HG03521 (cell line): ENCODE results near the gene MIOX.

Experiments used
- ATAC-seq: cut with Tn5 transposase; IDR thresholded peaks from one replicate; pipeline ENCODE4 v1.9.1; 2021; ENCODE audit warnings: mild to moderate bottlenecking, moderate library complexity; ENCODE audit not compliant: unreplicated experiment

MIOX gene

DNA sequence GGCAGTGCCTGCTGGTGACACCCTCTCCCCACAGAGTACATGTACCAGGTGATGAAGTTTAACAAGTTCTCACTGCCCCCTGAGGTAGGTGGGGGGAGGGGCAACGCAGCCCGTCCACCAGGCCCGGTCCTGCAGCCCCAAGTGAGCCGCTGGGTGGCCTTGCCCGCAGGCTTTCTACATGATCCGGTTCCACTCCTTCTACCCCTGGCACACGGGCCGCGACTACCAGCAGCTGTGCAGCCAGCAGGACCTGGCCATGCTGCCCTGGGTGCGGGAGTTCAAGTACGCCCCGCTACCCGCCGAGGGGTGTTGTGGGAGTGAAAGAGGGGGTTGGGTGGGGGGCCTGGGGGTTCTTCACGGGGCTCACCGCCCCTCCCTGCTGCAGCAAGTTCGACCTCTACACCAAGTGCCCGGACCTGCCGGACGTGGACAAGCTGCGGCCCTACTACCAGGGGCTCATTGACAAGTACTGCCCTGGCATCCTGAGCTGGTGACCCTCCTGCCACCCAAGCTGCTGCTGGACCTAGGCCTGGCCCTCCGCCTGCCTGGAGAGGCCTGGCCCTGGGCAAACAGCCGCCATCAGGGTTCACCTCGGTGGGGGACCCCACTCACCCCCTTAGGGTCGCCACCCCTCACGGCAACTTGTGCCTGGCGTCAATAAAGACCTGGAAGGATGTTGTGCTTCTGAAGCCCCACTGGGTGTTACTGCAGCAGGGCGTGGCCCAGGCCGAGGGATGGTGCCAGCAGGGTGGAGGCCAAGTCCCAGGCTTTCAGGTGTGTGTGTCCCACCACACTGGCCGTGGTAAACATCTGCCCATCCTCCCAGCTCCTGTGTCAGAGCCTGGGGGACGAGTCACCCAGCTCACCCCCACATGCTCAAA lies 2.9 kb downstream of the MIOX start:
- no peak for ATAC-seq

DNA sequence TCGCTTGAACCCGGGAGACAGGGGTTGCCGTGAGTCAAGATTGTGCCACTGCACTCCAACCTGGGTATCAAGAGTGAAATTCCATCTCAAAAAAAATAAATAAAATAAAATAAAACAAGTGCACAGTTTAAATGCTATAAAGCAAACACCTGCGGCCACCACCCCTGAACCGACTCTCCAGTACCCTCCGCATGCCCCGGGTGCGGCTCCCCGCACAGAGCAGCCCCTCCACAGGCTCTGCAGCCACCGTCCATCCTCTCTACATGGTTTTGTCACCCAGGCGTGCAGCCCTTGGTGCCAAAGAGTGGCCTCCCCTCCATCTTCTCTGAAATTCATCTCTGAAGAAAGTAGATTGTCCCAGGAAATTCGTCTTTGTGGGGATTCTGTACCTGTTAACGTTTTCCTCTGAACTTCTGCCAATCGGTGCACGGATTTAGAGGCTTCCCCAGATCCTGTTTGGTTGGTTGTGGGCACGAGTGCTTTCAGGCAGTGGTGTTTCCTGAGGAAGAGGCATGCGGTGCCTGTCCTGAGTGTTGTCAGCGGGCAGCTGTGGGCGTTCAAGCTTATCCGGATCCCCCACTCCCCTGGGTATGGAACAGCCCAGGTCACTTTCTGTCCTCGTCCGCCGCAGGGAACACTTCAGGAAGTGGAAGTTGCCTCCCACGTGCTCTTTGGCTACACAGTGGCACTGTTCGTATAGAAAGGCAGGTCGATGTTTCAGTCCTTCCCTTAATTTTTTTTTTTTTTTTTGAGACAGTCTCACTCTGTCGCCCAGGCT lies 4.1 kb downstream of the MIOX start:
- ATAC-seq: no peak

DNA sequence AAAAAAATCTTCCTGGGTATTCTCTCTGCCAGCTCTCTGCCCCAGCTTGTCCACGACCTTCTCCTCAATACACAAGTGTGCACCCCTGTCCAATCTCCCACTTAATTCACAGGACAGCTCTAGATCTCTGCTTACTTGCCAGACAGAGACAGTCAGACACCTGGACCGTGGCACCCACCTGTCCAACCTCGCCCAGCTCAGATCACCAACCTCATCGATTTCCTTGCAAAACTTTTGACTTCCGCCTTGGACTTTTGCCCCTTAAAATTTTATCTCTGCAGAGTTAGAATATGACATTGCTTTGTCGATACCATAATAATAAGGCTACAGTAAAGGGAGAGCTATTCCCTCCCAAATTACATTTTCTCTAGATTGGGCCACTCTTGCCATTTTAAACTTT lies 10.4 kb downstream of the MIOX start:
- no peak for ATAC-seq

DNA sequence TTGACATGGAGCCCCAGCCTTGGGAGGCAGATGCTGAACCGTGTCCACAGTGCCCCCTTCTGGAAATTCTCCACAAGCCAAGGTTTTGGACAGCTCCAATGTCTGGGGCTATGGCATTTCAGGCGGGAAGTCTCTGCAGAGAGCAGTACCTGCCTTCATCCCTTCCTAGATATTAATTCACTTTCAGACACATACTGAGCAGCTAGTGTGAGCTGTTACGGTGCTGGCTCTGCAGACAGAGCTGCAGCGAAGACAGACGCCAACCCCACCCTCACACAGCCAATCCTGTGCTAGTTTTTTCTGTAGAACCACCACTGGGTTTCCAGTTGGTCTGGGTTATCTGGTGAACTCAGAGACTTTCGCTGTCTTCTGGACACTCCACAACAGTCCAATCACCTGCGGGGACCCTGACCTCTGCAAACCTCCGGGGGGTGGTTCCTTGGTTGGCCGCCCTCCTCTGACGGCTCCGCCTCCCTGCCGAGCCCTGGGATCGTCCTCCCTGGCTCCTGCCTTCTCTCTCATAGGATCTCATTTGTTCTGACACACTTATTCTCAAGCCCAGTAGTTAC lies 11.7 kb downstream of the MIOX start:
- ATAC-seq: no peak

DNA sequence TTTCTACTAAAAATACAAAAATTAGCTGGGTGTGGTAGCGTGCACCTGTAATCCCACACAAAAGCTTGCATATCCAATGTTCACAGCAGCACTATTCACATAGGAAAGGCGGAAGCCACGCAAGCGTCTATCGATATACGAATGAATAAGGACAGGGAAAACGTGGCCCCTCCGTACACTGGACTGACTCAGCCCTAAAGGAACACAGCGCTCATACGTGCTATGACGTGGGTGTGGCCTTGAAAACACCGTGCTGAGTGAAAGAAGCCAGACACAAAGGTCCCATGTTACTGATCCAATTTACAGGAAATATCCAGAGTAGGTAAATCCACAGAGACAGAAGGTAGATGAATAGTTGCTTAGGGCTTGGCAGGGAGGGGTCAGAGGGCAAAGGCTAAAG lies 13.8 kb downstream of the MIOX start:
- ATAC-seq: no peak

DNA sequence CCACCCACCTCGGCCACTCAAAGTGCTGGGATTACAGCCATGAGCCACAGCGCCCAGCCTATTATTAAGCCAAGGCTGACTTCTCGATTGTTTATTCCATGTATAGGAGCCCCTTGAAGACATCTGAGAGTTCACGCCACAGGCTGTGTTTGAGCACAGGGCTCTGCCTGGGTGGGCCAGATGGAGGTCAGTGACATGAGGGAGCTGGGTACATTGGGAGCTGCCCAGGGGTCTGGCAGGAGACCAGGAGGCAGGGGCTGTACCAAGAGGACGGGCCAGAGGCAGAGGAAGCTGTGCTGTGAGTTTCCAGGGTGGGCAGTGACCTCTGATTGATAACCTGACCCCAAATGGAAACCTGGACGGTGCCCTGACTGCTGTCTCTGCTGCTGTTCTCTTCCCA lies 15.4 kb downstream of the MIOX start:
- ATAC-seq: no peak

DNA sequence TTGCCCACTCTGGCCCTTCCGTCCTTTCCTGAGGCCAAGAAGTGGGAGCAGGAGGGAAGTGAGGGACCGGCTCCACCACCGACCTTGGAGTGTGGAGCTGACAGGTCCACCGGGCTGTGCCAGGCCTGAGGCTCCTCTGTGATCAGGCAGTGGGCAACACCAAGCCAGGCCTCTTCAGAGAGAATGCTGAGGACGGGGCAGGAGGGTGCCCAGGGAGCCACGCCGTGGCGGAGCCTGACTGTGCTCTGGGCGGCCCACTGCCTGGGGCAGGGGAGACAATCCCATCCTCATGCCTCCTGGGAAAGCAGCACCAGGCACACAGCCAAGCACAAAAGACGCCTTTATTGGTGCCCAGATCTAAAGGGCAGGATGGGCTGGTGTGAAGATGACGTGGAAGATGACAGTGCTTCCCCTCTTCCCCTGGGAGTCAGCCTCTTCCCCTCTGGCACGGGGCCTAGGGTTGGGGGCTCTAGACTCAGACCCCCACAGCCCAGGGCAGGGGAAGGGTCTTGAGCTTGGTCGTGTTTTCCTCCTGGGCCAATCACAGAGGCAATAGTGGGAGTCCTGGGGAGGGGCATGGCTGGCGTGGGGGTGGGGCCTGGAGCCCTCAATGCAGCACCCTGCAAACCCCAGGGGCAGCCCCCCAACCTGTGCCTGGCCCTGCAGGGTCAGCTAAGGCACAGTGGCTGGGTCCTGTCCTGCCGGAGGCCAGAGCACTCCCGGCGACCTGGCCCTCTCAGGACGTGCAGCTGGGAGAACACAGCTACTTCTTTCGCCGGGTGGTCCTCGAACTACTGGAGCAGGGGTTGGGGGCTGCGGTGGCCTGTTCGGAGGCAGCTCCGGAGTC lies 16.2 kb downstream of the MIOX start:
- no peak for ATAC-seq

DNA sequence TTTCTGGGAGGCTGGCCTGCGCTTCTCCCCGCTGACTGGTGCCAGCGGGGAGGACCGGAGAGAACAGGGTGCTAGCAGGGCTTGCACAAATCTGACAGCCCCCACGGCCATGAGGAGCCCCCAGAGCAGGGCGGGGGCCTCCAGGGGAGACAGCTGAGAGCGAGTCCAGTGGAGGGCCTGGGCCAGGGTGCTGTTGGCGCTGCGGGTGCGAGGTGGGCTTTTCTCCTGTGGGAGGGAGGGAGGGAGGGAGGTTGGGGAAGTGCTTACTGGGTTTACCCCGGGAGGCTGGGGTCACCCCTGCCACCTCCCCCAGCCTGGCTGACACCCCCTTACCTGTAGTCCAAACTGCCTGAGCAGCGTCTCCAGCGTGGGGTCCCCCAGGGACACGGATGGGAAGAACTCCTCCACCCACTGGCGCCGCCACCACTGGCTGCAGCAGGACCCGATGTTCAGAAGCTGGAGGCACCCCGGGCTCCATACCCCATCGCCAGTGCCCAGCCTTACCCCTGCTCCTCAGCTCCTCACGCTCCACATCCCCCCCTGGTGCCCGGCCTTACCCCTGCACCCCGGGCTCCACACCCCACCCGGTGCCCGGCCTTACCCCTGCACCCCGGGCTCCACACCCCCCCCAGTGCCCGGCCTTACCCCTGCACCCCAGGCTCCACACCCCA lies 17.0 kb downstream of the MIOX start:
- no peak for ATAC-seq

DNA sequence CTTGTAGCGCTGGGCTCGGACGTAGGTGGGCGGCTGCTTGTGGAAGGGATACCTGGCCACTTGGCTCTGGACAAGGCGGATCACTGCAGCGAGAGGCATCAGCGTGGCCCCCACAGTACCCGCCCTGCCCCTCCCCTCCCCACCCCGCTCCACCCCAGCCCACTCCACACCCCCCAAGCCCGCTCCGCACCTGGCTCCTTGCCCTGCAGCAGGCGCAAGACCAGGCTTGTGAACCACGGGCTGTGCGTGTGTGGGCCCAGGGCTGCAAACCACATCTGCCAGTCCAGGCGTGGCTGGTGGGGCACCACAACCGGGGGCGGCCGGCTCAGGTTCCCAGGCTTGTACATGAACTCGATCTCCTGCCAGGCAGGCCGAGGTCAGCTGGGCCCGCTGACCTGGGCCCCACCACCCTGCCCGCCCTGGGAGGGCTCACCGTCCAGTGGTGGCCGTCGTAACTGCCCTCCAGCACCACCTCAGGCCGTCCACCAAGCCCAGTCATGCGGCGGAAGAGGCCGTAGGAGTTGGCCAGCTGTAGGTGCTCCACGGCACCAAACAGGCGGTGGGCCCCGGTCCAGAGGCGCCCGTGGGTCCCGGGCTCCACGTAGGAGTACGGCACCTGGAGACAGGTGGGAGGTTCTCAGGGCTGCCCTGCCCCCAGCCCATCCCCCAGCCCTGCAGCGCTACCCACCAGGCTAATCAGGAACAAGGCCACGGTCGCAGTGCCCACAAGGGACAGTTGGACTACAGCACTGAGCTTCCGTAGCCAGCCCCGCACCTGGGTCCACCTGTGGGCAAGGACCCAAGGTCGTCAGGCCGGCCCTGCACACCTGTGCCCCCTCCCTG lies 17.9 kb downstream of the MIOX start:
- ATAC-seq: no peak

DNA sequence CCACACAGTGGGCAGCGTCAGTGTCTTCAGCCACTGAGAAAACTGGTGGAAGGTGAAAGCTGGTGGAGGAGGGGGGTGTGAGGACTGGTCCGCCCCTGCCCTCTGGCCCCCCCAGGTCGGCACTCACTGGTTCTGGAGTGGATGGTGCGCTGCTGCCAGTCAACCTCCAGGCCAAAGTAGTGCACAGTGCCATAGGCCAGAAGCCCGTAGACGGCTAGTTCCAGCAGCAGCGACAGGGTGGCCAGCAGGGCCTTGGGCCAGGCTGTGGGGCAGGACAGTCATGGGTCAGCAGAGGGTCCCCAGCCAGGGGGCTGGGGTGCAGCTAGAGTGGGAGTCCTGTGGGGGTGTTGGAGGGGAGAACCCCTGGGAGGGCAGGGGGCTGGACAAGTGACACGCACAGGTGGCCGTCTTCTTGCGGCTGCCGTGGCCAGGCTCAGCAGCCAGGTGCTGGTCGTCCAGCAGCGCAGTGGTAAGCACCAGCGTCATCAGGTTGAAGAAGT lies 18.7 kb downstream of the MIOX start:
- ATAC-seq: no peak

DNA sequence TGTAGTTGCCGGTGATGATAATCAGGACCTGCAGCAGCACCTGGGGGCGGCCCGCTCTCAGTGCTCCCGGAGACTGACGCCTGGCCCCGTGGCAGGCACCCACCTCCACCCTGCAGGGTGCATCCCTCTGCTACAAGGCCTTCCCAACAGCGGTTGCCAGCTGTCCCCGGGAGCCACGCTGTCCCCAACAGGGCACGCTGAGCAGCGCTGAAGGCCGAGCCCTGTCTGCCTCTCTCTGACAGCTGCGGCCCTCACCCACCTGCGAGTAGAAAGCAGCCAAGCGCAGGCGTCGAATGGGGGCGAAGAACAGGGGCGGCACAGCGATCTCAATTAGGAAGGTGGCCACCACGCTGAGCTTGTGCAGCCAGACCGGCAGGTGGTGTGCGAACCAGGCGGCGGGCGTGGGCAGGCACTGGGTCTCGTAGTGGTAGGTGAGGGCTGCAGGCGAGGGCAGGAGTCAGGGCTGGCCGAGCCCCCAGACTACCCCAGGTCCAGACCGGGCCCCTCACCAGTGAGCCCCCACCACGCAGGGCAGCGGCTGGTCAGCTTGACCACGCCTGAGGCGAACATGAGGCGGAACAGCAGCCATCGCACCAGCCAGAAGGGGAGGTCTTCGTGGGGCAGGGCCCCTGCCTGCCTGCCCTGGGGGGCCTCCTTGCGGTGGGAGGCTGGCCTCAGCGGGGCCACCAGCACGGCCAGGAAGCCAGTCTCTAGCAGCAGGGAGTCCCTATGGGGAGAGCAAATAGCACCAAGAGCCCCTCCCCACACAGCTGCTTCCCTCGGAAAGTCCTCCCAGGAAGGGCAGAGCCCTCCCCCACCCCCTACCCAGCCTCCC lies 19.3 kb downstream of the MIOX start:
- no peak for ATAC-seq

DNA sequence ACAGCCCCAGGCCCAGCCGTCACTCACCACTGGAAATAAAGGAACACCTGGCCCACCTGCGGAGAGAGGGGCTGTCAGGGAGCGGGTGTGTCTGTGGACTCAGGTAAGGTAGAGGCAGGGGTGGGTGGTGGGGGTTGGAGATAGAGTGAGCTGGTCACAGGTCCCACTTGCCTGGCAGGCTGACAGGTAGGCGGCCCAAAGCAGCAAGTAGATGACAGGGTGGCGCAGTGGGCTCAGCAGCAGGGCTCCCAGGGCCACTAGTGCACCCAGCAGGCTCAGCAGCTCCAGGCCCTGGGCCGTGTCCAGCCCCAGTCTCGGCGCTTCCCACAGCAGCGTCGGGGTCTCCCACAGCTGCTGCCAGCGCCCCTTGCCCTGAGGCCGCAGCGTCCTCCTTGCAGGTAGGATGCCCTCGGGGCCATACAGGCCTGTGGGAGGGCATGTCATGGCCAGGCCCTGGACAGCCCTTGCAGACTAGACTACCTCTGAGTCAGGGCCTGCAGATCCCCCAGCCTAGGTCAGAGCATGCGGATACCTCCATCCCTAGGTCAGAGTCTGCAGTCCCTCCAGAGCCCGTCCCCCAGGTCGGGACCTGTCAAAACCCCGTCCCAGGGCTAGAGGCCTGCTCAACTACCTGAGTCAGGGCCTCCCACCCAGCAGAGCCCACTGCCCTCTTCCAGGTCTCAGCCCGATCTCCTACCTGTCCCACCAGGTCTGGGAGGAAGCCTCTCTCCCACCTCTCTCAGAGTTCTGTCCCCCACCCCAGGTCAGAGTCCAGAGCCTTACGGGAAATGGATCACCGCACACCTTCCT lies 20.2 kb downstream of the MIOX start:
- peak; percentile 3 for ATAC-seq

DNA sequence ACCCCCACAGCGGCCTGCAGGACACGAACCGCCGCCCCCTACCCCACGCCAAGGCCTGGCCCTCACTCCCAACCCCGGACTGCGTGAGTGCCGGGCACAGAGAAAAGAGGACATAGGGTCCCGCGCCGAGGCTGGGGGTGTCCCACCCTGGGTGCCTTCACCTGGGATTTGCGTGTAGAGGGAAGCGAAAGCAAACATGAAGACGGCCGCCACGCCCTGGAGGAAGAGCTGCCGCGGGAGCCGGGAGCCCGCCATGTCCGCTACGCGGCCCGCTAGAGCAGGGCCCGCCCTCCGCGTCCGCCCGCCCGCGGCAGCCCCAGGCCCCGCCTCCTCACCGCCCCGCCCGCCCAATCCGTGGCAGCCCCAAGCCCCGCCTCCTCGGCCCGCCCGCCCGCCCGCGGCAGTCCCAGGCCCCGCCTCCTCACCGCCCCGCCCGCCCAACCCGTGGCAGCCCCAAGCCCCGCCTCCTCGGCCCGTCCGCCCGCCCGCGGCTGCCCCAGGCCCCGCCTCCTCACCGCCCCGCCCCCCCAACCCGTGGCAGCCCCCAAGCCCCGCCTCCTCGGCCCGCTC lies 20.8 kb downstream of the MIOX start, which contains the start of gene LMF2:
LMF2 (minus strand) TSS at position 282 of the 570 bp plus-strand sequence; CDS start at position 255, 27 bp downstream.
- peak; percentile 57 for ATAC-seq

DNA sequence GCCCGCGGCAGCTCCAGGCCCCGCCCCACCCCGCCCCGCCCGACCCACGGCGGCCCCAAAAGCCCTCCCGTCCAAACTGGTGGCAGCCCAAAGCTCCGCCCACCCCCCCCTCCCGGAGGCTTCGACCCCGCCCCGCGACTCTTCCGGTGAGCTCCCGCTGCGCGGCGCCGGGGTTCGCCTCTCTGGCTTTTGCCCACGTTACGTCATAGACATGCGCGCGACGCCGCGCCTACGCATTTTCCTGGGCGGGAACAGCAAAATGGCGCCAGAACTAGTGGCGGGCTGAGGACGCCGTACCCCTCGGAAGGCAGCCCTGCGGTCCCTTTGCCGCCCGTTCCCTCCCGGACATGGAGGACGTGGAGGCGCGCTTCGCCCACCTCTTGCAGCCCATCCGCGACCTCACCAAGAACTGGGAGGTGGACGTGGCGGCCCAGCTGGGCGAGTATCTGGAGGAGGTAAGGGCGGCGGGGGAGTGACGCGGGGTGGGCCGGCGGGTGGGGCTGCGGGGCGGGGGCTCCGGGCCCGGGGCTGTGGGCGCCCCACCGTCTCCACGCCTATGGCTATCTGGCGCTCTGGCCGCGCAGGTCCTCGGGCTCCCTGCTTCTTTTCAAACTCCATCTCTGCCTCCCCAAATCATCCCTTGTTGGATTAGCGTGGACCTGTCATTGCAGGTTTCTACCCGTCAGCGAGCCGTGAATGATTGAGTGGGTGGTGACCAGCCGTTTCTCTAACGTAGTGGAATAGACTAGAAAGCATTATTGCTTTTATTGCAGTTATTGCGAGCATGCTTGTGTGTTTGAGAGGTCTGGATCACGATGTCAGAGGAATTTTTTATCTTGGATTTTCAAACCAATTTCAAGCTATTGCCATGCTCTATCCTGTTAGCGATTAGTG lies 21.6 kb downstream of the MIOX start, which contains the start of gene NCAPH2:
NCAPH2 (plus strand) TSS at position 234 of the 894 bp plus-strand sequence; CDS start at position 348, 114 bp downstream.
- peak; percentile 67 for ATAC-seq

DNA sequence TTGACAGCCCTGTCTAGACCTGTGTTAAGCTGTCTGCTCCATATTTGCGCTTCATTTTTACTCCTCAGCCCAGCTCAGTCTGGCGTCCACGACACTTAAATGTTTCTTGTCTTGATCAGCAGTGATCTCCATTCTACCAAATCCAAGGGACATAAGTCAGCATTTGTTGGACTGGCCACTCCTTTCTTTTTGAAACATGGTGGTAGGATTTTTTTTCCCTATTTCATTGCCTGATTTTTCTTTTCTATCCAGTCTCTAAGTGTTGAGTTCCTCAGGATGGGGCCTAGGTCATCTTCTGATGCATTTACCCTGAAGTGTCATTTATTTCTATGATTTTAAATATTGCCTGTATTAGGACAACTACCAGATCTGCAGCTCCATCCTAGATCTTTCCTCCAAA lies 22.2 kb downstream of the MIOX start:
- no peak for ATAC-seq

DNA sequence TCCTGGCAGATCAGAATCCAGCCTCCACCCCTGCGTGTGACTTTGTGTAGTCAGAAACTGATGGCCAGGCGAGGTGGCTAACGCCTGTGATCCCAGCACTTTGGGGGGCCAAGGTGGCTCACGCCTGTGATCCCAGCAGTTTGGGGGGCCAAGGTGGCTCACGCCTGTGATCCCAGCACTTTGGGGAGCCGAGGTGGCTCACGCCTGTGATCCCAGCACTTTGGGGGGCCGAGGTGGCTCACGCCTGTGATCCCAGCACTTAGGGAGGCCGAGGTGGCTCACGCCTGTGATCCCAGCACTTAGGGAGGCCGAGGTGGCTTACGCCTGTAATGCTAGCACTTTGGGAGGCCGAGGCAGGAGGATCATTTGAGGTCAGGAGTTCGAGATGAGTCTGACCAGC lies 26.5 kb downstream of the MIOX start:
- ATAC-seq: no peak
